ENCODE results near the gene LRP1-AS. TPM values are rescaled to one million over a fixed set of nuclear protein-coding genes. Genes with fewer than 3 reads are reported as not detected.

LRP1-AS gene
- not detected in 2 replicates for total RNA-seq

GRCh38 chr12:57146961-57147944, at the start of gene LRP1-AS:
LRP1-AS (minus strand) TSS chr12:57147619.
- DNase-seq (ENCODE audit: low spot score) = no peak
- Mint-ChIP-seq H3K9me3 (no peaks in the 10 kb centered on the region), H3K4me3 (ENCODE audit: low read depth) (no peak within 1 kb of the TSS), H3K4me1 (ENCODE audit: low read depth) (peaks cover 2% of the 10 kb centered on the region), H3K27ac (no peak within 1 kb of the TSS), H3K36me3 (ENCODE audit: low read depth) (no peaks in the 10 kb centered on the region), H3K27me3 (ENCODE audit: low read depth) (no peaks in the 10 kb centered on the region)
- intact Hi-C loops (cut with micrococcal nuclease) = no loop called here

- intact Hi-C loops (cut with micrococcal nuclease) = no loop called here
- Mint-ChIP-seq H3K9me3 (no peaks in the 10 kb centered on the region), H3K27ac (no peak overlapping the region), H3K4me3 (ENCODE audit: low read depth) (no peak overlapping the region), H3K27me3 (ENCODE audit: low read depth) (no peaks in the 10 kb centered on the region), H3K36me3 (ENCODE audit: low read depth) (no peaks in the 10 kb centered on the region), H3K4me1 (ENCODE audit: low read depth) (no peaks in the 10 kb centered on the region)
- no peak for DNase-seq (ENCODE audit: low spot score)
These were observed 49.5 kb upstream of the LRP1-AS start for GRCh38 chr12:57196956-57197355.

GRCh38 chr12:57196439-57196838, 49.0 kb upstream of the LRP1-AS start:
- DNase-seq (ENCODE audit: low spot score) = no peak
- Mint-ChIP-seq H3K9me3 (no peaks in the 10 kb centered on the region), H3K4me1 (ENCODE audit: low read depth) (no peaks in the 10 kb centered on the region), H3K36me3 (ENCODE audit: low read depth) (no peaks in the 10 kb centered on the region), H3K27ac (no peak overlapping the region), H3K4me3 (ENCODE audit: low read depth) (no peak overlapping the region), H3K27me3 (ENCODE audit: low read depth) (no peaks in the 10 kb centered on the region)
- intact Hi-C loops (cut with micrococcal nuclease) = no loop called here

GRCh38 chr12:57195611-57196371, 48.4 kb upstream of the LRP1-AS start:
- no peaks in the 10 kb centered on the region for H3K27me3 Mint-ChIP-seq (ENCODE audit: low read depth)
- no peak for DNase-seq (ENCODE audit: low spot score)
- H3K27ac Mint-ChIP-seq = no peak overlapping the region
- no peak overlapping the region for H3K4me3 Mint-ChIP-seq (ENCODE audit: low read depth)
- no peaks in the 10 kb centered on the region for H3K4me1 Mint-ChIP-seq (ENCODE audit: low read depth)
- intact Hi-C loops (cut with micrococcal nuclease) = no loop called here
- H3K9me3 Mint-ChIP-seq = no peaks in the 10 kb centered on the region
- H3K36me3 Mint-ChIP-seq (ENCODE audit: low read depth) = no peaks in the 10 kb centered on the region

- no peak for DNase-seq (ENCODE audit: low spot score)
- no peak overlapping the region for H3K27ac Mint-ChIP-seq
- H3K27me3 Mint-ChIP-seq (ENCODE audit: low read depth) = no peaks in the 10 kb centered on the region
- H3K36me3 Mint-ChIP-seq (ENCODE audit: low read depth) = no peaks in the 10 kb centered on the region
- intact Hi-C loops (cut with micrococcal nuclease) = no loop called here
- no peaks in the 10 kb centered on the region for H3K4me1 Mint-ChIP-seq (ENCODE audit: low read depth)
- no peaks in the 10 kb centered on the region for H3K9me3 Mint-ChIP-seq
- H3K4me3 Mint-ChIP-seq (ENCODE audit: low read depth) = no peak overlapping the region
These were observed 47.8 kb upstream of the LRP1-AS start for GRCh38 chr12:57195186-57195585.

GRCh38 chr12:57194253-57194652, 46.8 kb upstream of the LRP1-AS start:
- no peaks in the 10 kb centered on the region for H3K4me1 Mint-ChIP-seq (ENCODE audit: low read depth)
- no peaks in the 10 kb centered on the region for H3K27me3 Mint-ChIP-seq (ENCODE audit: low read depth)
- no peak overlapping the region for H3K4me3 Mint-ChIP-seq (ENCODE audit: low read depth)
- no peak for DNase-seq (ENCODE audit: low spot score)
- intact Hi-C loops (cut with micrococcal nuclease) = no loop called here
- no peaks in the 10 kb centered on the region for H3K36me3 Mint-ChIP-seq (ENCODE audit: low read depth)
- no peak overlapping the region for H3K27ac Mint-ChIP-seq
- no peaks in the 10 kb centered on the region for H3K9me3 Mint-ChIP-seq

GRCh38 chr12:57193706-57194245, 46.4 kb upstream of the LRP1-AS start:
- intact Hi-C loops (cut with micrococcal nuclease) = no loop called here
- H3K27me3 Mint-ChIP-seq (ENCODE audit: low read depth) = no peaks in the 10 kb centered on the region
- DNase-seq (ENCODE audit: low spot score) = no peak
- no peaks in the 10 kb centered on the region for H3K4me1 Mint-ChIP-seq (ENCODE audit: low read depth)
- H3K4me3 Mint-ChIP-seq (ENCODE audit: low read depth) = no peak overlapping the region
- H3K9me3 Mint-ChIP-seq = no peaks in the 10 kb centered on the region
- H3K27ac Mint-ChIP-seq = no peak overlapping the region
- H3K36me3 Mint-ChIP-seq (ENCODE audit: low read depth) = no peaks in the 10 kb centered on the region

GRCh38 chr12:57192920-57193319, 45.5 kb upstream of the LRP1-AS start:
- no peaks in the 10 kb centered on the region for H3K27me3 Mint-ChIP-seq (ENCODE audit: low read depth)
- H3K36me3 Mint-ChIP-seq (ENCODE audit: low read depth) = no peaks in the 10 kb centered on the region
- intact Hi-C loops (cut with micrococcal nuclease) = no loop called here
- no peak overlapping the region for H3K4me3 Mint-ChIP-seq (ENCODE audit: low read depth)
- DNase-seq (ENCODE audit: low spot score) = no peak
- H3K9me3 Mint-ChIP-seq = no peaks in the 10 kb centered on the region
- no peaks in the 10 kb centered on the region for H3K4me1 Mint-ChIP-seq (ENCODE audit: low read depth)
- no peak overlapping the region for H3K27ac Mint-ChIP-seq

GRCh38 chr12:57191410-57191809, 44.0 kb upstream of the LRP1-AS start:
- no peaks in the 10 kb centered on the region for H3K4me1 Mint-ChIP-seq (ENCODE audit: low read depth)
- no peak for DNase-seq (ENCODE audit: low spot score)

GRCh38 chr12:57190821-57191220, 43.4 kb upstream of the LRP1-AS start:
- Mint-ChIP-seq H3K9me3 (no peaks in the 10 kb centered on the region), H3K27me3 (ENCODE audit: low read depth) (no peaks in the 10 kb centered on the region), H3K27ac (no peak overlapping the region), H3K36me3 (ENCODE audit: low read depth) (no peaks in the 10 kb centered on the region), H3K4me3 (ENCODE audit: low read depth) (no peak overlapping the region), H3K4me1 (ENCODE audit: low read depth) (no peaks in the 10 kb centered on the region)
- no peak for DNase-seq (ENCODE audit: low spot score)
- intact Hi-C loops (cut with micrococcal nuclease) = no loop called here

More at GRCh38 chr12:57191410-57191809, 44.0 kb upstream of the LRP1-AS start:
- no peak overlapping the region for H3K4me3 Mint-ChIP-seq (ENCODE audit: low read depth)
- H3K27ac Mint-ChIP-seq = no peak overlapping the region
- H3K9me3 Mint-ChIP-seq = no peaks in the 10 kb centered on the region
- H3K36me3 Mint-ChIP-seq (ENCODE audit: low read depth) = no peaks in the 10 kb centered on the region
- intact Hi-C loops (cut with micrococcal nuclease) = no loop called here
- H3K27me3 Mint-ChIP-seq (ENCODE audit: low read depth) = no peaks in the 10 kb centered on the region

GRCh38 chr12:57190037-57190436, 42.6 kb upstream of the LRP1-AS start:
- Mint-ChIP-seq H3K9me3 (no peaks in the 10 kb centered on the region), H3K27me3 (ENCODE audit: low read depth) (no peaks in the 10 kb centered on the region), H3K27ac (no peak overlapping the region), H3K4me3 (ENCODE audit: low read depth) (no peak overlapping the region), H3K36me3 (ENCODE audit: low read depth) (no peaks in the 10 kb centered on the region), H3K4me1 (ENCODE audit: low read depth) (no peaks in the 10 kb centered on the region)
- intact Hi-C loops (cut with micrococcal nuclease) = no loop called here
- DNase-seq (ENCODE audit: low spot score) = no peak

- no peak for DNase-seq (ENCODE audit: low spot score)
- H3K4me3 Mint-ChIP-seq (ENCODE audit: low read depth) = no peak overlapping the region
- peaks cover under 1% of the 10 kb centered on the region for H3K4me1 Mint-ChIP-seq (ENCODE audit: low read depth)
- H3K27ac Mint-ChIP-seq = no peak overlapping the region
- H3K27me3 Mint-ChIP-seq (ENCODE audit: low read depth) = no peaks in the 10 kb centered on the region
- intact Hi-C loops (cut with micrococcal nuclease) = loop anchor here (10.0 kb wide), 1 partner anchor 433 kb away; the partner anchor contains the start of gene PRIM1
- no peaks in the 10 kb centered on the region for H3K9me3 Mint-ChIP-seq
- no peaks in the 10 kb centered on the region for H3K36me3 Mint-ChIP-seq (ENCODE audit: low read depth)
These were observed 40.6 kb upstream of the LRP1-AS start for GRCh38 chr12:57188090-57188425.
